Neural cell (in vitro differentiated cells): ENCODE data around the gene LHX4.

Experiments used
- EZH2 ChIP-seq: fragments of 200-600, 300-800 bp; shearing (Covaris generic), sonication (generic); IDR thresholded peaks from 2 replicates; pipeline ENCODE4 v1.6.1; 2014; ENCODE audit warnings: antibody characterized with exemption, low read length, borderline replicate concordance, mild to moderate bottlenecking; ENCODE audit not compliant: insufficient read depth, poor library complexity, severe bottlenecking
- MXI1 ChIP-seq: fragments of 450-650 bp; conservative IDR thresholded peaks from 2 replicates; pipeline ENCODE4 v1.6.1; 2014; ENCODE audit warnings: antibody characterized with exemption, mild to moderate bottlenecking; ENCODE audit not compliant: poor library complexity, severe bottlenecking
- POLR2AphosphoS5 ChIP-seq: IDR thresholded peaks from 2 replicates; pipeline ENCODE4 v1.6.1; 2012
- RAD21 ChIP-seq: fragments of 450-650 bp; conservative IDR thresholded peaks from 2 replicates; pipeline ENCODE4 v1.6.1; 2014; ENCODE audit warnings: antibody characterized with exemption, mild to moderate bottlenecking, moderate library complexity
- TF ChIP-seq, protein P1 (sequence below): fragments of 450-650 bp; IDR thresholded peaks from 2 replicates; pipeline ENCODE4 v1.5.1; 2014; ENCODE audit warnings: antibody characterized with exemption, mild to moderate bottlenecking, moderate library complexity; ENCODE audit not compliant: poor library complexity, severe bottlenecking
- TF ChIP-seq, protein P2 (sequence below): IDR thresholded peaks from 2 replicates; pipeline ENCODE4 v1.6.1; 2012; ENCODE audit warnings: borderline replicate concordance

DNA sequence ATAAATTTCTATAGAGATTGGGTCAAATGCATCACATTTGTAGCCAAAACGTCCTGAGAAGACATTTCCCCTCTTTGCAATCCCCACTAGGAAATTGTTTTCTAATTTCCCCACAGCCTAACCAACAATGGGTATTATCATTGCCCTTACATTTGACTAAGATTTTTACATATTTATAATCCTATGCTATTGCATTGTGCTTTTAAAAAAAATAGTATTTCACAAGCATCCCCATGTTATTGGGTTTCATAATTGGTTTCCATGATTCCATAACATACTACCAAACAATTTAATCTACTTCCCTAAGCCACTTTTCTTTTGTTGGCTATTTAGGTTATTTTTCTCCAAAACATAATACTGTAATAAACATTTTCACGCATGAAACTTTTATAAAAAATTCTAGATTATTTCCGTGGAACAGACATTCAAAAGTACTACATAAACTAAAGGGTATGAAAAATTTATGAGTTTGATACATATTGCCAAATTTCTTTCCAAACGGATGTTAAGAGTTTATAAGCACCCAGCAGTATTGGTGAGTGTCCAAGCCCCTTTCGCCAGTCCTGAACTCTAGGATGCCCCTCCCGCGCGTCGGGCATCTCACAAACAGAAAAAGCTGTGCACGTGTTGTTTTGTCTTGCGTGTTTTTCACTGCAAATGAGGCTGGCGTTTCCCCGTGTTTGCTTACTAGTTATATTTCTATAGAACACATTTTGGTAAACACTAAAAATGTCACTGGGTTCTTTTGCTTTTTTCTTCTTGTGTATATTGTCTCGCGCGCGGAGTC is 2.0 kb upstream of the LHX4 start:
- TF ChIP-seq, protein P1, sequence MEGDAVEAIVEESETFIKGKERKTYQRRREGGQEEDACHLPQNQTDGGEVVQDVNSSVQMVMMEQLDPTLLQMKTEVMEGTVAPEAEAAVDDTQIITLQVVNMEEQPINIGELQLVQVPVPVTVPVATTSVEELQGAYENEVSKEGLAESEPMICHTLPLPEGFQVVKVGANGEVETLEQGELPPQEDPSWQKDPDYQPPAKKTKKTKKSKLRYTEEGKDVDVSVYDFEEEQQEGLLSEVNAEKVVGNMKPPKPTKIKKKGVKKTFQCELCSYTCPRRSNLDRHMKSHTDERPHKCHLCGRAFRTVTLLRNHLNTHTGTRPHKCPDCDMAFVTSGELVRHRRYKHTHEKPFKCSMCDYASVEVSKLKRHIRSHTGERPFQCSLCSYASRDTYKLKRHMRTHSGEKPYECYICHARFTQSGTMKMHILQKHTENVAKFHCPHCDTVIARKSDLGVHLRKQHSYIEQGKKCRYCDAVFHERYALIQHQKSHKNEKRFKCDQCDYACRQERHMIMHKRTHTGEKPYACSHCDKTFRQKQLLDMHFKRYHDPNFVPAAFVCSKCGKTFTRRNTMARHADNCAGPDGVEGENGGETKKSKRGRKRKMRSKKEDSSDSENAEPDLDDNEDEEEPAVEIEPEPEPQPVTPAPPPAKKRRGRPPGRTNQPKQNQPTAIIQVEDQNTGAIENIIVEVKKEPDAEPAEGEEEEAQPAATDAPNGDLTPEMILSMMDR: no peak
- TF ChIP-seq RAD21: no peak
- TF ChIP-seq, protein P2, sequence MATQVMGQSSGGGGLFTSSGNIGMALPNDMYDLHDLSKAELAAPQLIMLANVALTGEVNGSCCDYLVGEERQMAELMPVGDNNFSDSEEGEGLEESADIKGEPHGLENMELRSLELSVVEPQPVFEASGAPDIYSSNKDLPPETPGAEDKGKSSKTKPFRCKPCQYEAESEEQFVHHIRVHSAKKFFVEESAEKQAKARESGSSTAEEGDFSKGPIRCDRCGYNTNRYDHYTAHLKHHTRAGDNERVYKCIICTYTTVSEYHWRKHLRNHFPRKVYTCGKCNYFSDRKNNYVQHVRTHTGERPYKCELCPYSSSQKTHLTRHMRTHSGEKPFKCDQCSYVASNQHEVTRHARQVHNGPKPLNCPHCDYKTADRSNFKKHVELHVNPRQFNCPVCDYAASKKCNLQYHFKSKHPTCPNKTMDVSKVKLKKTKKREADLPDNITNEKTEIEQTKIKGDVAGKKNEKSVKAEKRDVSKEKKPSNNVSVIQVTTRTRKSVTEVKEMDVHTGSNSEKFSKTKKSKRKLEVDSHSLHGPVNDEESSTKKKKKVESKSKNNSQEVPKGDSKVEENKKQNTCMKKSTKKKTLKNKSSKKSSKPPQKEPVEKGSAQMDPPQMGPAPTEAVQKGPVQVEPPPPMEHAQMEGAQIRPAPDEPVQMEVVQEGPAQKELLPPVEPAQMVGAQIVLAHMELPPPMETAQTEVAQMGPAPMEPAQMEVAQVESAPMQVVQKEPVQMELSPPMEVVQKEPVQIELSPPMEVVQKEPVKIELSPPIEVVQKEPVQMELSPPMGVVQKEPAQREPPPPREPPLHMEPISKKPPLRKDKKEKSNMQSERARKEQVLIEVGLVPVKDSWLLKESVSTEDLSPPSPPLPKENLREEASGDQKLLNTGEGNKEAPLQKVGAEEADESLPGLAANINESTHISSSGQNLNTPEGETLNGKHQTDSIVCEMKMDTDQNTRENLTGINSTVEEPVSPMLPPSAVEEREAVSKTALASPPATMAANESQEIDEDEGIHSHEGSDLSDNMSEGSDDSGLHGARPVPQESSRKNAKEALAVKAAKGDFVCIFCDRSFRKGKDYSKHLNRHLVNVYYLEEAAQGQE: no peak
- TF ChIP-seq MXI1: no peak
- no peak for TF ChIP-seq POLR2AphosphoS5
- no peak for TF ChIP-seq EZH2
